ENCODE measurements around the gene C1QL2. TPM values are rescaled to one million over a fixed set of nuclear protein-coding genes. Genes with fewer than 3 reads are reported as not detected.

Gene C1QL2
- total RNA-seq, result not detected in 2 replicates

DNA sequence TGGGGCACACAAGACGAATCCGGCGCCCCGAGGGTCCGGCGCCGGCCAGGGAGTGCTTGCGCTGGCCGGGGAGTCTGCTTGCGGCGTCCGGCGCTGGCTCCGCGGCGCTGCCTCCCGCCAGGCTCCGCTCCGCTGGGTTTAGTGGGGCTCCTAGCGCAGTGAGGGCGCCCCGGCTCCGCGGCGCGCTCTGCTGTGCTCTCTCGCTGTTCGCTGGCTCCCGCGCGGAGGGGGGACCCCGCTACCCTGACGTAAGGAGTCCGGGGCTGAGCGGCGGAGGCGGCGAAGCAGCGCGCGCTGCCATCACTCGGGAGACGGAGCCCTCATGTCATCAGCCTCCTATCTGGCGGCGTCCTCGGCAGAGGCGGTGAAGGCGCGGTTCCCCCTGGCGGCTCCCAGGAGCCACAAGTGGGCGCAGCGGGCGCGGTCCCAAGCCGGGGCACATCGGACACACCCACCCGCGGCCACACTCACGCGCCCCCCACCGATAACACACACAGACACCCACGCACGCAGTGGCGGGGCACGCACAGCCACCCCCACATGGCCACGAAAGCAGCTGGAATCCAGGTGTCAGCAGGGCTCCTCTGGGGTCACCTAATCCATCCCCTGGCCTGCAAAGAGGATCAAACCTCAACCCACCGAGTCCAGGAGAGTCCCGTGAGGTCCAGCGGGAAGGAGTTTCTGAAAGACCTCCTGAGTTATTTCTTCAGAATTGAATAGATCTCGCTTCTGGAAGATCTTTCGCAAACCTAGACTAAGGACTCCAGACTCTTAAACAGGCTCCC is at the start of gene C1QL2:
TSS of gene C1QL2 (minus strand) at position 189 of the 785 bp plus-strand sequence. CDS start 482 bp downstream, outside the sequence.
- intact Hi-C loops (cut with micrococcal nuclease), result loop anchor here (5.0 kb wide), 1 partner anchor 316 kb away; no protein-coding TSS in a partner anchor

DNA sequence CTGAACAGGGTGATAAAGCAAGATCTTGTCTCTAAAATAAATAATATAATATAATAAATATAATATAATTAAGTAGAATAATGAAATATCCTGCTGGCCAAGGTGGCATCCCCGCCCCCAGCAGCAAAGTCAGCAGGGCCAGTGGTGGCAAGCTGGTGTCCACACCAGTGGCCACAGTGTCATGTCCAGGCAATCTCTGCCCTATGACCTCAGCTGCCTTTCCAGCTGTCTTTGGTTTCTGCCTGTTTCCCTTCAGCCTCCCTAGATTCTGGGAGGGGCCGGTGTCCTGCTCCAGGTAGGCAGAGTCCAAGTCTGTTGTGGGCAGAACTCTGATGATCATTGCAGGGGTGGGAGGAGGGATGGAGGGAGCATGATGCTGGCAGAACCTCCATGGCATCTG is 48.9 kb upstream of the C1QL2 start:
- intact Hi-C loops (cut with micrococcal nuclease), result no loop called here

GRCh38 chr2:119206201-119206600 is 47.6 kb upstream of the C1QL2 start:
- intact Hi-C loops (cut with micrococcal nuclease), result no loop called here

GRCh38 chr2:119205001-119205706 is 46.6 kb upstream of the C1QL2 start:
- intact Hi-C loops (cut with micrococcal nuclease), result no loop called here

DNA sequence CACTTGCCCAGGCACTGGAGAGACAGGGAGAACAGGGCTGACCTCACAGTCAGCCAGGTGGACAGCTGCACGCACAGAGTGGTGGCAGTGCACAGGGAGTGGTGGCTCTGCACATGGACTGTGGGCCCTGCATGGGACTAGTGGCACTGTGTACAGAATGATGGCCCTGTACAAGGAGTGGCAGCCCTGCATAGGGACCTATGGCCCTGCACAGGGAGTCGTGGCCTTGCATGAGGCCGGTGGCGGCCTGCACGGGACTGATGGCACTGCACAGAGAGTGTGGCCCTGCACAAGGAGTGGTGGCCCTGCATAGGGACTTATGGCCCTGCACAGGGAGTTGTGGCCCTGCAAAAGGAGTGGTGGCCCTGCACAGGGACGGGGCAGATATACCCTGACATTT is 46.0 kb upstream of the C1QL2 start:
- intact Hi-C loops (cut with micrococcal nuclease), result no loop called here

GRCh38 chr2:119202610-119203310 is 44.2 kb upstream of the C1QL2 start:
- intact Hi-C loops (cut with micrococcal nuclease), result no loop called here

DNA sequence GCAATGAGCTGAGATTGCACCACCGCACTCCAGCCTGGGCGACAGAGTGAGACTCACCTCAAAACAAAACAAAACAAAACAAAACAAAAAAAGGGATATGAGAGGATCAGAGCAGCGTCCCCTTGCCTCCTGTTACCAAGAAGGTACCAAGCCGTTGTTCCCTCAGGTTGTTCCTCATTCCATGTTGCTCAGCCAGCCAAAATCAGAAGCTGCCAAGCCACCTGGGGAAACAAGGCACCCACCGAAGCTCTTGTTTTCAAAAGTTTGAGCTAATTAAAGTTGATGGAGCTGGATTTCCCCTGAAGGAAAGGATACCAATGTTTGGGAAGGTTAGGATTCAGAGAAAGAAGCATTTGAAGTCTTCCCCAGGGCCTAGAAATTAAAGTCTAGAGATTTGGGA is 43.3 kb upstream of the C1QL2 start:
- intact Hi-C loops (cut with micrococcal nuclease), result no loop called here

DNA sequence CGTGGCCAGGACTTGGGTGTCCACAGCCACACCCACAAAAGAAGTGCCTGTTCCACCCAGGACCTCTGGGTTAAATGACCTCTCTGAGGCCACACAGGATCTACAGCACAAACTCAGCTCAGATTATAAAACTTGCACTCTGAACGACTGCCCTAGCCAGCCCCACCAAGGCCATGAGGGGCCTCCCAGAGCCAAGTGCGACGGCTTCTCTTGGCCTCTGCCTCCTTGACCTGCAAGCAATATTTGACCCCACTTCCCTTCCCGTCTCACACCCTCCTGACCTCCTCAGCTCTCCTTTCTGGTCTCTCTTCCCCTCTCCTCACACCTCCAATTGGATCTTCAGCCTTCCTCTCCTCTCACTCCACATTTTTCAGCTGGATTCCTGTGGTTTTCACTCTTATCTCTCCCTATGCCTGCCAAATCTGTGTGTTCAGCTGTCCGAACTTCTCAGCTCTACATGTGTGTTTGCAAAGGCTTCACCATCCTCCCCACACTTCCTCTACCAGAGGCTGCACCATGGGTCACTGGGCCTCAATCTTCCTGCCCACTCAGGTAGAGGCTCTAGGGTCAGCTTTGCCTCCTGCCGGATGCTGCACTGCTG is 39.8 kb upstream of the C1QL2 start:
- intact Hi-C loops (cut with micrococcal nuclease), result no loop called here

- intact Hi-C loops (cut with micrococcal nuclease), result no loop called here
Observed at GRCh38 chr2:119197529-119198239, 39.1 kb upstream of the C1QL2 start.

- intact Hi-C loops (cut with micrococcal nuclease), result no loop called here
Observed at GRCh38 chr2:119197126-119197405, 38.5 kb upstream of the C1QL2 start.

- intact Hi-C loops (cut with micrococcal nuclease), result no loop called here
Observed at GRCh38 chr2:119196301-119197125, 38.0 kb upstream of the C1QL2 start.

GRCh38 chr2:119195887-119196286 is 37.3 kb upstream of the C1QL2 start:
- intact Hi-C loops (cut with micrococcal nuclease), result no loop called here

GRCh38 chr2:119195001-119195400 is 36.5 kb upstream of the C1QL2 start:
- intact Hi-C loops (cut with micrococcal nuclease), result no loop called here

- intact Hi-C loops (cut with micrococcal nuclease), result no loop called here
Observed at GRCh38 chr2:119192893-119193292, 34.3 kb upstream of the C1QL2 start.

DNA sequence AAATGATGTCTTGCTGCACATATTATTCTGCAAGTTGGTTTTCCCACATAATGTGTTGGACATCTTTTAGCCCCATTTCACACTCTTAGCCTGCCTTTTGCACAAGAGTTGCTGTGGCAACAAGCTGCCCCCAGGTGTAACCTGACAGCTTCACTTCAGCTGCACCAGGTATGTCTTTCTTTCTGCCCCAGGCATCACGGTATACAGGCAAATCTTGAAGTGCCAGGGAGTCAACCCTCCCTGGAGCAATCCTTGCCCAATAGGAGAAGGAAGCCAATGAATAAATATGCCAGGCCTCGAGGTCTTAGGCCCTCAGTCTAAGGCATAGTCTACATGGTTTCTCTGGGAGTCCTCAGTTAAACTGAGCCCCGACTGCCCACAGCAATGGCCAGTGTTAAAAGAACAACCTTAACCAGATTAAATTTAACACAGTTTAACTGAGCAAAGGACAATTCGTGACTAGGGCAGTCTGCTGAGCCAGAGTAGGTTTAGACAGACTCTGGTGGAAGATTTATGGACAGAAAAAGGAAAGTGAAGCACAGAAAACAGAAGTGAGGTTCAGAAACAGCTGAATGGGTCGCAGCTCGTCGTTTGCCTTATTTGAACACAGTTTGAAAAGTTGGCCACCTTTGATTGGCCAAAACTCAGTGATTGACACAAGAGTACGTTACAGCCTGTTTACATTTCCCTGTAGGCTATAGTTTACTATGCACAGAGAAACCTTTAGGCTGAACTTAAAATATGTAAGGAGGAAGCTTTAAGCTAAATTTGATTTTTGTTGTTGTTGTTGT is 32.0 kb upstream of the C1QL2 start:
- intact Hi-C loops (cut with micrococcal nuclease), result no loop called here

DNA sequence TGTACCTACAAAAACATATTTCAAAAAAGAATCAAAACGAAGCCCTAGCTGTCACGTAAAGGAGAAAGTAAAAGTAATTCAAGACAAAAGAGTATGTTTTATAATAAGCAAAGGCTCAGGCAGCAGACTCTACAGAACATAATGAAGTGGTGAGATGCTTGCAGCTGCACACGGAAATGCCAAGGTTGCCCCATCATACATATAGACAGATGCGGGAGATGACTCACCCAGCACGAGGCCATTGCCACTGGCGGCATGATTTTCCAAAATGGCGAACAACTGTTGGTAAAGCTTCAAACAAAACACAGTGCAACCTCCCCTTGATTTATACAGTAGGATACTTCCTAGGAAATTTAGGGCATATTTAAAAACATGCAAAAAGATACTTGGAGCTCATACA is 26.0 kb upstream of the C1QL2 start:
- intact Hi-C loops (cut with micrococcal nuclease), result no loop called here

- intact Hi-C loops (cut with micrococcal nuclease), result no loop called here
Observed at GRCh38 chr2:119181791-119182445, 23.4 kb upstream of the C1QL2 start.

- intact Hi-C loops (cut with micrococcal nuclease), result no loop called here
Observed at GRCh38 chr2:119181391-119181790, 22.8 kb upstream of the C1QL2 start.

- intact Hi-C loops (cut with micrococcal nuclease), result no loop called here
Observed at GRCh38 chr2:119180892-119181291, 22.3 kb upstream of the C1QL2 start.
